NCI-H1417 treated with DMSO at 0.1 percent for 48 hours (cell line): ENCODE data around the gene BRCA1.
A peak's percentile ranks its signal among the peaks of the same experiment; 100 is the strongest.

Experiments
- DNase-seq: peaks from one replicate; lab custom pipeline; 2025; lab: John Stamatoyannopoulos, UW

The BRCA1 gene

DNA sequence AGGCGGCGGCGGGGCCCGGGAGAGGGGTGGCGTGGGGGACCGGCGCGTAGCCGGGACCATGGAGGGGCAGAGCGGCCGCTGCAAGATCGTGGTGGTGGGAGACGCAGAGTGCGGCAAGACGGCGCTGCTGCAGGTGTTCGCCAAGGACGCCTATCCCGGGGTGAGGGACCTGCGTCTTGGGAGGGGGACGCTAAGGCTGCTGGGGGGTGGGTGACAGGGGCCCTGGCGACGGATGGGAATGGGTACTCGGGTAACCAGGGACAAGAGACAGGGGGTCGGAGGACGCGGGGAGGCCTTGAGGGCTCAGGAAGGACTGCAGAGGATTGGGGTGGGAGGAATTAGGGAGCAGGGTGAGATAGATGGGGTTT, 99.9 kb downstream of the BRCA1 start:
- no peak for DNase-seq

DNA sequence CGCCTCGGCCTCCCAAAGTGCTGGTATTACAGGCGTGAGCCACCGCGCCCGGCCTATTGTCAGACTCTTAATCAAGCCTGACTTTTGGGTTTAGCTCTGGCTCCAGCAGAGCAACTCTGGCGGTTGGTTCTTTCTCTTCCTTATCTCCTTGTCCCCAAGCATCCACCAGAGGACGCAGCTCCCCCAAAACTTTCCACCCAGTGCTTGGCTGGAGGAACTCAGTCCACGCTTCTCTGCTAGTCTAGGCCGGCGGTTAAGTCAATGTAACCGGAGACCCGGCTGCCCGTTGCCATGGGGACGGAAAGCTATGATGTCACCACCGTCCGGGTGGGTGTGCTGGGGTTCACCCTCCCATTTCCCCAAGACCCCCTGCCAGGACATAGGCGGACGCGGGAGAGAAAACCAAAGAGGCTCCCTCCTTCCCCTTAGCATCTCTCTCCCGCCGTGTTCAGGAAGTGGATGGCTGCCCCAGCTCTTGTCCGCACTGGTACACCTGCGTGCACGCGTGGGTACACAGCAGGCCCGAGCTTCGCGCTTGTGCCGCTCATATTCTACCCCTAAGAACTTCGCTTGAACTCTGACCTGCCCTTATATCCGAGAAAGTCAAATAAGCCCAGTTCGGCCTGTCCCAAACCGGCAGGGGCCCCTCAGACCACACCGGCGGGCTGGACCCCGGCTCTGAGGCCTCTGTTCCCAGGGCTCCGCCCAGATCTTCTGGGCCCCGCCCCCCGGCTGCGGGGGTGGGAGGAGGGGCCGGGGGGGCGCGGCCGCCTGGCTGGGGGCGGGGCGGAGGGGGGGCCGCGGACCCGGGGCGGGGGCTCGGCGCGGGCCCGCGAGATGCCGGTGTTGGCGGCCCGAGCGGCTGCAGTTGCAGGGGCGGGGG, 100.5 kb downstream of the BRCA1 start, which contains the start of gene RND2:
TSS of gene RND2 (plus strand) at position 825 of the 883 bp plus-strand sequence. CDS start 117 bp downstream, outside the sequence.
- DNase-seq, result peak; percentile 70

DNA sequence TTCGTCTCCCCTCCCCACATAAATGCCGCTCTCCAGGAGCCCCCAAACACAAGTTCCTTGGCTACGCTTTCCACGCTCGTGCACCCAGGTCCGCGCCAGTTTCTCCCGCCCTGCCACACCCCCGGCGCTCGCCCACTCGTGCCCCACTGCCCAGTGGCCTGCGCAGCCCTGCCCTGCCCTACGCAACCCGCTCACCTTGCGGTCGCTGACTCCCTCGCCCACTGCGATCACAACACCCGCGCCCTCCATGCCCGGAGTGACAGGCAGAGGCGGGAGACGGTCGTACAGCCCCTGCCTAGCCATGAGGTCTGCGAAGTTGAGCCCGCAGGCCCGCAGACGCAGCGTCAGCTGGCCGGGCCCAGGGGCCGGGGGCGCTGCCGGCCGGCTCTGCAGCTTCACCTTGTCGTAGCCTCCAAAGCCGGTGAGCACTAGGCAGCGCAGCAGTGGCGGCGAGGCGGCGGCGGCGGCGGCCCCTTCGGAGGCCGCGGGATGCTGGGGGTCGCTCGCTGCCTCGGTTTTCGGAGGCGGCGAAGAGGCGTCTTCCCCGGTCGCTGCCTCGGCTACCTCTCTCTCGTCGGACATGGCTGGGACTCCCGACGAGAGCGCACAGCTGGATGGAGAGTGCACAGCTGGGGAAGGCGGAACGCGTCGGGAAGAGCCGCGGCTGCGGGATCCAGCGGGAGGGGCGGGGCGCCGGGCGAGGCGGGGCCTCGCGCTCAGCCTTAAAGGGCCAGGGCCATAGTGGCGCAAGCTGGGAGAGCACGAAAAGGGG, 103.2 kb downstream of the BRCA1 start, which contains the start of gene VAT1:
TSS of gene VAT1 (minus strand) at position 645 of the 772 bp plus-strand sequence. CDS start at position 582, 63 bp downstream.
- no peak for DNase-seq

- DNase-seq, result no peak
These were observed 104.1 kb downstream of the BRCA1 start for GRCh38 chr17:43020789-43021740.

DNA sequence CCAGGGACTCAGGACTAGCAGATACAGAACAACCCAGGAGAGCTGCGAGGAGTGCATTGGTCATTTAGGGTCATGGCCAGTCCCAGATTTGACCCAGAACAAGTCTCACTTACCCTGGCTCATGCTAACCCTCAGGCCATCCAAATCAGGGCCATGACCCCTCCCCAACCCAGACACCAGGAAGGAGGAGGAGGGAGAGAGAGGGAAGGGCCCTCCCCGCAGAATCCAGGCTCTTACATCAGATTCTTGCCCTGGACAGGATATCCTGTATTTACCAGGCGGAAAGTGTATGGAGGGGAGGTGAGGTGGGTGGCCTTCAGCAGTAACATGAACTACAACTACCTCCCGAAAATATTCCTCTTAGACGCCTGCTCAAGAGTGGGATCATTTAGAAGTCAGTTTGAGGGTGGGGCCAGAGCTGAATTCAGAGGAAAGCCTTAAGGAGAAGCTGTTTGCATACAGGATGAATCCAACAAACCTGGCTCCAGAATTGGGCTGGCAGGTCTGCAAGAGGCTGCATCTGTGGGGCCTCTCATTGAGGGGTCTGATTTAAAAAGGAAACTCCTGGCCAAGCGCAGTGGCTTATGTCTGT, 105.0 kb downstream of the BRCA1 start:
- DNase-seq, result no peak

GRCh38 chr17:43019418-43019817, 105.7 kb downstream of the BRCA1 start:
- no peak for DNase-seq

DNA sequence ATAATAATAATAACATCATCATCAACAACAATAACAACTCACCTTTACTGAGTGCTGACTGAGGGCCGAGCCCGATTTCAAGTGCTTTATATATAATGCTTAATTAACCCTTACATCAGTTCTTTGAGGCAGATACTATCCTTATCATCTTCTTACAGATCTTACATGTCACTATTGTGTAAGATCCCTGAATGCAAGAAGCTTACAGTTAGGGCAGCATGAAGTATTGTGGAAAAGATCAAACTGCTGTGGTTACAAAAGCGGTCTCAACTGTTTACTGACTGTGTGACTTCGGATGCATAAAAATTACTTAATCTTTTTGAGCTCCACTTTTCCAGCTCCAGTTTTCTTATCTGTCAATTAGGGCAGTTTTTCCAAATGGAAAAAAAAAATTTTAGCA, 106.2 kb downstream of the BRCA1 start:
- DNase-seq, result no peak

- no peak for DNase-seq
These were observed 106.9 kb downstream of the BRCA1 start for GRCh38 chr17:43018008-43018853.

- DNase-seq, result no peak
These were observed 108.9 kb downstream of the BRCA1 start for GRCh38 chr17:43016216-43016615.

DNA sequence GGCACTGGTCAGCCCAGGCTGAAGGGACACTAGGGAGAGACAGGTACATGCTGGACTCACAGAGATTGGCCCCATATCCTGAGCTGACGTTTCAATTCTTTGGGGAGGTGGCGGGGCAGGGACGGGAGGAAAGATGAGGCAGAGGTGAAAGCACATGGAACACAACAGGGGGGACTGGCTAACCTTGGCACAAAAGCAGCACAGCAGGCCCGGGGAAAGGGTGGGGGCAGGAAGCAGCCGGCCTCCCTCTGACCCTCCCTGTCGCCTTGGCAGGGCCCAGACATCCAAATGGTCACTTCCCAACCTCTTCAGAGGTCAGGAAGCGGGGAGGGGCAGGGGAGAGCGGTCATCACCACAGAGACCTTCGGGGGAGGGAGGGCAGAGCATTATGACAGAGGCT, 109.6 kb downstream of the BRCA1 start:
- no peak for DNase-seq

GRCh38 chr17:43014649-43015542, 110.3 kb downstream of the BRCA1 start:
- DNase-seq, result no peak

- no peak for DNase-seq
These were observed 111.0 kb downstream of the BRCA1 start for GRCh38 chr17:43014020-43014648.

GRCh38 chr17:43013296-43013695, 111.9 kb downstream of the BRCA1 start:
- no peak for DNase-seq

- DNase-seq, result no peak
These were observed 113.3 kb downstream of the BRCA1 start for GRCh38 chr17:43011728-43012472.

GRCh38 chr17:43010667-43011308, 114.4 kb downstream of the BRCA1 start:
- DNase-seq, result no peak

- DNase-seq, result no peak
These were observed 118.3 kb downstream of the BRCA1 start, which contains the start of gene IFI35 for GRCh38 chr17:43006639-43007551. Gene IFI35, plus strand, starts transcription at chr17:43006784. Its CDS starts 164 bp downstream, at chr17:43006948.
